Upper lobe of left lung (tissue), 4 donors: ENCODE results near the gene PRDM11.

Source experiments
- CTCF ChIP-seq, 6 experiments: fragments of 450-650 bp in 4 of 6; fragments of 200-600 bp in 2 of 6; sonication (generic) in 2 of 6; IDR thresholded peaks; one replicate each; pipeline ENCODE4 v1.5.1; 2016 to 2019; ENCODE audit warnings: antibody characterized with exemption in 6 of 6
- EP300 ChIP-seq, 4 donors: sonication (generic); formaldehyde crosslinking; IDR thresholded peaks; one replicate each; pipeline ENCODE4 v1.5.1; 2017; ENCODE audit warnings: antibody characterized with exemption in 4 of 4, control low read depth in 2 of 4
- POLR2AphosphoS5 ChIP-seq, 2 donors: sonication (generic); formaldehyde crosslinking; IDR thresholded peaks; one replicate each; pipeline ENCODE4 v1.5.1; 2017; ENCODE audit warnings: antibody characterized with exemption in 2 of 2

- TF ChIP-seq CTCF (IDR thresholded peaks at IDR 0.05) (no peak), EP300 (IDR thresholded peaks at IDR 0.05) (no peak), POLR2AphosphoS5 (IDR thresholded peaks at IDR 0.05) (no peak)
Measured at GRCh38 chr11:45100339-45100738, 46.1 kb upstream of the PRDM11 start.
